DMS79 (cell line): ENCODE measurements around the gene TPBGL.
"Not testable (repeated sequence)": the region's sequence is repeated elsewhere in the genome, so short reads cannot be mapped to it uniquely, and the experiment has no call there.

Experiments
- DNase-seq: peaks from one replicate; lab custom pipeline; 2025; lab: John Stamatoyannopoulos, UW

Gene TPBGL

DNA sequence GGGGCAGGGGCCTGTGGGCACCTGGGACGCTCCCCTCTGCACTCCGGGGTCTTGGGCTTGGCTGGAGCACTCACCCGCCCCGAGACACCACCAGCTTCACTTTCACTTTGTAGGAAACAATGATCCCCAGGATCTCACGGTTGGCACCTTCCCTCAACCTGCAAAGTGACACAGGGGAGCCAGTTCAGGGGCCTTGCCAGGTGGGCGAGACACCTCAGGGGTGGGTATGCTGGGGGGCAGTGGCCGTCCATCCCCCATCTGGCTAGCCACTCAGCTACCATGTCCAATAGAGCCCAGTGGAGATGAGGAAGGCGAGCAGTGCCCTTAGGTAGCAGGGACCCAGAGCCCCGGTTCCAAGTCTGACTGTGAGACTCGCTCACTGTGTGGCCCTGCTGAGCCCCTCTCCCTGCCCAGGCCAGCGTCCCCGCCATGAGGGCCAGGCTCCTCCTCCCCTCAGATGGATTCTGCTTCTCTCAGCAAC is 32.3 kb downstream of the TPBGL start:
- no peak for DNase-seq

DNA sequence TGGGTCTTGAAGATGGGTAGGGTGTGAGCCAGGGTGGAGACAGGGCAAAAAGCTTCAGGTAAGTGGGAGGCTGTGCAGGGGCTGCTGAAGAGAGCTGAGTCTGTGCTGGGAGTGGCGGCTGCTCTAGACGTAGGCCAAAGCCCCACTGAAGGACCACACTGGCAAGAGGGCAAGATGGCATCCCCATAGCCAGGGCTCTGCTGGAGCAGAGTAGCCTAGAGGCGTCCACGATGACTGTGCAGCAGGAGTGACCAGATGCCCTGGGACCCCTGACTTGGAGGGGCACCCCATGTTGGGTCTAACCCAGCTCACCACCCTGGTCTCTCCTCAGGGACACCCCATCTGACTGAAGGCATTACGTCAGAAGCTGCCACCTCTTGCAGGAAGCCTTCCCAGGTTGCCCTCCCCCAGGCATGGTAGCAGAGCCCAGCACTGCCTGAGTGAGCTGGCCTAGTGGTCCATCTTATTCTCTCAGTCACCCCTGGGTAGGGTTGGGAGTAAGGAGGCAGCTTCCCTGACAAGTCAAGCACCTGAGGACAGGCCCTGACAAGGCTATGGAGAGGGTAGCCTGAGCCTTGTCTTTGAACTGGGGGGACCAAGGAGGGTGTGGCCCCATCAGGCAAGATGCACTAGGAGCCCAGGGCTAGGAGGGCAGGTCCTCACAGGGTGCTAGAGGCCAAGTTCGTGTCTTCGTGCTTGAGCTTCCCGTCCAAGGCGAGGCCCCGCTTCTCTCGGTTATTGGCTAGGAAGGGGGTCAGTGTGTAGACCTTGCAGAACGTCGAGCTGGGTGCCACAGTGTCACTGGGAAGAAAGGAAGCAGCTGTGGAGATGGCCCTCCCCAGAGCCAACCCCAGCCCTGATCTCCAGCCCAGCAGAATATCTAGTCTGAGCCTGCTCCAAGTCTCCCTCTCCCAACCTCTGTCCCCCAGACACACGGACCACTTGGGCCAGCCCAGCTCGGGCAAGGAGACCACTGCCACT is 33.1 kb downstream of the TPBGL start:
- DNase-seq, result no peak

DNA sequence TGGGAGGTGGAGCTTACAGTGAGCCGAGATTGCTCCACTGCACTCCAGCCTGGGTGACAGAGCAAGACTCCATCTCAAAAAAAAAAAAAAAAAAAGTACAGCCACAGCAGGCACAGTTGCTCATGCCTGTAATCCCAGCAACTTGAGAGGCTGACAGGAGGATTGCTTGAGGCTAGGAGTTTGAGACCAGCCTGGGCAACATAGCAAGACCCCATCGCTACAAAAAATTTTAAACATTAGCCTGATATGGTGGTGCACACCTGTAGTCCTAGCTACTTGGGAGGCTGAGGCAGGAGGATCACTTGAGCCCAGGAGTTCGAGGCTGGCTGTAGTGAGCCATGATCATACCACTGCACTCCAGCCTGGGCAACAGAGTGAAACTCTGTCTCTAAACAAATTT is 34.1 kb downstream of the TPBGL start:
- not testable (repeated sequence) for DNase-seq

DNA sequence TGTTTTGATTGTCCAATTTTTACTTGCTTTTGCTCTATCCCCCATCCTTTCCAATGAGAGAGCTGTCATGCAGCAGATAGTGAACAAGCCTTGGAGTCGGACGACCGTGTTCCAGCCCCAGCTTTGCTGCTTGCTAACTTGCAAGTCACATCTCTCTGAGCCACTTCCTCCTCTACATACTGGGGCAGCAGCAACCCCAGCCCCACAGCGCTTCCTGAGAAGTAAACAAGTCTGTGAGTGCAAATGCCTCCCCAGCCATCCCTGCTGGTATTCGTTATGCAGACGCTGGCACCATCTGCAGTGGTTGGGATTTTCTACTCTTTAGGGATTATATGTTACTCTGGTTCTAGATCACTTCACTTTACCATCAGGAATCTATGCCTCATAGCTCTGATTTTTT is 35.0 kb downstream of the TPBGL start:
- DNase-seq, result no peak

DNA sequence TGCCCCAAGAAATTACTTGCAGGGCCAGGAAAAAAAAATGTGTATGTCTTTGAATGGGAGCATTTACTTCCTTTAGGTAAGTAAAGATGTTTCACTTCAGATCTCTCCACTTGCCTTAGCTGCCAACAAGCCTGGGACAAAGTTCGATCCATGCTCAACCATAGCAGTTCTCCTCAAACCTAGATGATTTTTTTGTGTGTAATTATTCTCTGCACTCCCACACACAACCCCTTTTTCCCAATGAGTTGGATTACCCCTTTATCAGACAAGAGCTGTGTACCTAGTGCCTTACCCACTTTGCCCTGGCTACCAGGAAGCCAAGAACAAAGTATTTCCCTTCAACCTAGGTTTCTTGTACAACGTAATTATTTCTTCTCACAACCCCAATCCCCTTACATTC is 35.6 kb downstream of the TPBGL start:
- DNase-seq, result no peak

DNA sequence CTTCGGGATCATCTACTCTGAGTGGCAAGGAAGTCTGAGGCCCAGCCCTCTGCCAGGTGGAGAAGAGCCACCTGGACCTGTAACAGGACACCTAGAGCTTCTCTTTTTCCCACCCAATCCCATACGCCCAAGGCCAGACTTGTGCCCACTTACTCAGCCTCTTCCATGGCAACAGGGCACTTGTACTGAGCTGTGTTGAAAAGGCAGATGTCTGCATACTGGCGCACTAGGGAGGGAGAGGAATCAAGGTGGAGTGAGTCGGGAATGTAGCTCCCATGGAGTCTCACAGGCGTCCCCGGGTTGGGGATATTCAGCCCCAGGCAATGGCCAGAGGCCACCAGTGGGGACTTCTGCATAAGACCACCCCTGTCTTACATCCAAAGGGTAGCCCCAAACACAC is 36.1 kb downstream of the TPBGL start:
- peak; percentile 99 for DNase-seq

DNA sequence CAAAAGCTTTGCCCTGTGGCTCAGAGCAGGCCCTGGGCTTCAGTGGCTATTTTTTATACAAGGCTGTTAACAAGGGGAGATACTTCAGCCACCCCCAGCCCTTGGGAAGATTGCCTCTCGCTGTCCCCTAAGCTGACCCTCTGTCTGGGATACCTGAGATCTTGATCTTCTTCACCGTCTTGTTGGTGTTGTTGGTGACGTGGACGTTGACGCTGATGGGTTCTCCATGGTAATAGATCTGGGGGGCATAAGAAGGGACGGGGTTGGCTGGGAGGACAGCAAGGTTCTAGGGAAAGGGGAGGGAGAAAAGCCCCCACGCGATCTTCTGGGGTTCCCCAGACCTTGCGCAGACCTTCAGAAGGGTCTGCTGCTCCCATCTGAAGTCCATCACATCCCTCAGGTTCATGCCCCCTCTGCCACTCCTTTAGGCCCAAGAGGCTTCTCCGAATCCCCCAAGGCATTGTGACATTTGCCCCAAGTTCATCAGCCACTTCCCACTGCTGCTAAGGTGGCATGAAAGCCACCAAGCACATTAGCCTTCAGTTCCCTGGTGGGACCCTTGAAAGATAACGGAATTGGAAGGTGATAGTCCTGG is 36.7 kb downstream of the TPBGL start:
- DNase-seq, result no peak

DNA sequence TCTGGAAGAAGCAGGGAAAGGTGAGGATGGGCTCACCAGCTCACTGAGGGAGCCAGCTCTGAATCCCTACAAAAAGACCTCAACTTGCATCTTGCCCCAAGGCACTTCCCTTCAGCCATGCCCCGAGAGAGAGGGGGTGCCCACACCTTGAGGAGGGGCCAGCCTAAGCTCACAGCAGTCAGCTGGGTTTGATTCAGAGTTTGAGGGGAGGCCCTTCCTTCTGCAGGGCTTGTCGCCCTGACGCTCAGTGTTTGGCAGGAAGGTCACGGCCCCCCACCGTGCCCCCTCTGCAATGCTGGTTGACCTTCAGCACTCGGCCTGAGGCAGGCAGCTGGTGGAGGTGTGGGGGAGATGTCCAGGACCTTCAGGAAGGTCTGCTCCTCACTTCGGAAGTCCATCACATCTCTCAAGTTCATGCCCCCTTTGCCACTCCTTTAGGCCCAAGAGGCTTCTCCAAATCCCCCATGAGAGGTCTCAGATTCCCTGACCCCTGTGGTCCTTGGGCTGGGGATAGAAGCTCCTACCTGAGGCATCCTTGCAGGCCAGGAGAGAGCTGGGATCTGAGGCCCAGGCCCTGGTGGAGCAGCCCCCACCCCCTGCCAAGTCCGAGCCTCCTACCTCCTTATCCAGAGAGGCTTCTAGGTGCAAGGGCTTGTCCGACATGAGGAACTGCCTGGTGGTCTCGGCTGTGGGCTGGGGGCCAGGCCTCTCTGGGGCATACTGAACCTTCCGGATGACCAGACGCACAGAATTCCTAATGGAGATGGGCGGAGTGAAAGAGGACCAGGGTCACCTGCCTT is 37.6 kb downstream of the TPBGL start:
- DNase-seq, result no peak

DNA sequence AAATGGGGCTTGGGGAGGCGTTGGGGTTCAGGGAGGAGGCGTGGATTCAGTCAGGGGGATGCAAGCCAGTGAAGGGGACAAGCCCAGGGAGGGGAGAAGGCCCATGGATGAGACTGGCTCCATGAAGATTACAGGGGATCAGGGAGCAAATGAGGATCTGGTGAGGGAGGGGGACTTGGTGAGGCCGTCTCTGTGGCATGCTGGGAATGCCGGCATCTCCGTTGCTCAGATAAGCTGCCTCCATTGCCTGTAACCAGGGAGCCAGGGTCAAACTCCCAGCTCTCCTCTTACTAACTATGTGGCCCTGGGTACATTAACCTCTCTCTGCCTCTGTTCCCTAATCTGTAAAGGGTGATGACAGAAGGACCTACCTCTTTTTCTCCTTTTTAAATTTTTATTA is 38.7 kb downstream of the TPBGL start:
- no peak for DNase-seq

DNA sequence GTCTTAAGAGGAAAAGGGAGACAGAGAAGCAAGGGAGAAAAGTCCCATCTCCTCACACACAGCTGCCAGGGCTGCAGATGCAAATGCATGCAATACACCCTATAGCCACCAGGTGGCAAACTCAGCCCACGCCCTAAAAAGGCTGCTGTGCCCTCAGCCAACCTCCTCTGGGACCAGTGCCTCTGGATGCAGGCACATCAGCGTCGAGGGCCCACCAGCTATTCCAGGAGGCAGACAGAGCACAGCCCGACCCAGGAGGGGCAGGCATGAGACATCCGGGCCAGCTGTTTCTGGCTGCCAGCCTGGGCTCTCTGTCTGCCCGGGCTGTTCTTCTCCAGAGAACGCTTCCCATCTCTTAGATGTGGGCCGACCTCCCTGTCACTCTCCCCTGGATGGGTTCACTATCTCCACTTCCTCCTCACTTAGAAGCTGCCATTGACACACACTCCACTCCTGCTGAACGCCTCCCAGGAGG is 39.7 kb downstream of the TPBGL start:
- DNase-seq, result peak; percentile 80

DNA sequence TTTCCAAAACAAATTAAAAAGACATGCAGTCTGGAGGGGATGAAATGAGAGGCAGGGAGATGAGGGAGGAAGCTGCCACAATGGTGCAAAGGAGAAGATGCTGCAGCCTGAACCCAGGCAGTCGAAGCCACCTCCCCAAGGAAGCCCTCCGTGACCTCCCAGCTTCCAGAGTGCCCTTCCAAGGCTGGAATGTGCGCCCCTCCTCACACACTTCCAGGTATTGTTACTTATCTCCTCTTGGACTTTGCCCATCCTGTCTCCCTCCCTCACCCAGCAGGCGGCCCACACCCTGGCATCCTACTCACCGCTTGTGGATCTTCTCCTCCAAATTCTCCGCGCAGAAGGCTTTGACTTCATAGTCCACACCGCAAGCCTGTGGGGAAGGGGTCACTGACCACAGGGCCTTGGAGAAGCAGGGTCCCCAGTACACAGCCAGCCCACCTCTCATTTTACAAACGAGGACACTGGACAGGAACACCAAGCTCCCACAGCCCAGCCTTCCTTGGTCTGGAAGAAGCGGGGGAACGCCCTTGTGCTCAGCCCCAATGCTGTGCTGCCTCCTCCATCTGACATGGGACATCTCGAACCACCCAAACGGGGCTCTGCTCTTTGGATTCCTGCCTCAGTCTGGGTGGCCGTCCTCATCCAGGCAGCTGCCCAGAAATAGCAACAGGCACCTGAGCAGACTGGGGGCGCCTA is 40.3 kb downstream of the TPBGL start:
- no peak for DNase-seq

DNA sequence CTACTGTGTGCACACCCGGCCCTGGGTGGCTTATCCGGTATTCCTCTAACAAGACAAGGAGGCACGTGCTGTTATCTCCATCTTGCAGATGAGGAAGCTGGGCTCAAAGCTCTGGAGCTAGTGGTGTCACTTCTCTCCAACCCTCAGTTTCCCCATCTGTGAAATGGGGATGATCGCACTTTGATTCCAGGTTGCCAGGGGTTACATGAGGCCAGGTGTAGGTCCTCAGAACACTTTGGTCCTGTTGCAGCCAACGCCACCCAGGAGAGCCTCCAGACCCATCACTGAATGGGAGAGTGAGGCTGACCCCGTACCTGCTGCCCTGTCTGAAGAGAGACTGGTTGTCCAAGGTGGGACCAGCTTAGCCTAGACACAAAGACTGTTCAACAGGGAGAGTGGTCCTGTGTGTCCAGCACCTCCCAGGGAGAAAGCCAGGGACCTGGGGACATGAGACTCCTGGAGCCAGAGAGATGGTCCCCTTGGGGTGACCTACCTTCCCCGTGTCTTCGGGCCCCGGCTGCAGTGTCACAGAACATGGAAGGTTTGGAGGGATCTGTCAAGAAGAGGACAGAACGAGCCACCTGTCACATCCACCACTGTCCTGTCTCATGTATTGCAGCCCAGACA is 41.0 kb downstream of the TPBGL start:
- DNase-seq, result no peak

DNA sequence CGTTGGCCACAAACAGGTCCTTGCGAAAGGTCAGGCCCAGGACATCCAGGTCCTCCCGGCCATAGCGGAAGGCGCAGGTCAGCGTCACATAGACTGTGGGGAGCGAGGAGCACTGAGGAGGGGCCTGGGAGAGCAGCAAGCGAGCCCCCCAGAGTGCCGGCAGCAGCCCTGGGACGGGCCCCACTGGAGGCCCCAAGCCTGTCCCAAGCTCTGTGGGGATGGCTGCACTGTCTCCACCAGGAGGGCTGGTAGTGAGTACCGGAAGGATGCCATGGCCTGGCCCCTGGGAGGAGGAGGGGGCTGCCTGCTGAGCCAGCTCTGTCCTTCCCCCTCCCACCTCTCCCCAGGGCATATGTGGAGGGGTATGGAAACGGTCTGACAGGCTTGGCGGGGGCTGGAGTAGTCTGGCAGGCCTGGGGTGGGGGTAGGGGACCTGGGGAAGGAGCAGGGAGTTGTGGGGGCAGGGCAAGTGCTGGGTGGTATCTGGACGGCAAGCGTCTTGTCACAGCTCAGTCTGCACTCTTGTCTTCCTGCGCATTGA is 42.9 kb downstream of the TPBGL start:
- no peak for DNase-seq

DNA sequence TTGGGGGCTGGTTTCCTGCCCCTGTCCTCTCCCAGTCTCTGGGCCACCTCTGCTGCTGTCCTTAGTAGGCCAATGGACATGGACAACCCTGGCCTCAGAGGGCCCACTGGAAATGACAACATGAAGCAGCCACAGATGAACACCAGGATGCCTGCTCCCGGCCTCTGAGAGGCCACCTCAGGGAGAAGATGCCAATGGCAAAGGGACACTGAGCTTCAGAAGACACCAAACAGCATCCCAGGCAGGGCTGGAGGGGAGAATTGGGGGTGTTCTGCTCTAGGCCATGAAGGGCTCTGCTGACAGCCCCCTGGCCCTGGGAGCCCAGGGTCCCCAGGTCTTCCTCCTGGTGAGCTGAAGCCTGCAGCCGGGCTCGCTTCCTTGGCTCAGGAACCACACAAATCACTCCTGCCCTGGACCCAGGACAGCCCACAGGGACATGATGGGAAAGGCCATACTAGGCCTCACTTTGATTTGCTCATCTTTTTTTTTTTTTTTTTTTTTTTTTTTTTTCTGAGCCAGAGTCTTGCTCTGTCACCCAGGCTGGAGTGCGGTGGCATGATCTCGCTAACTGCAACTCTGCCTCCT is 45.3 kb downstream of the TPBGL start:
- DNase-seq, result no peak

DNA sequence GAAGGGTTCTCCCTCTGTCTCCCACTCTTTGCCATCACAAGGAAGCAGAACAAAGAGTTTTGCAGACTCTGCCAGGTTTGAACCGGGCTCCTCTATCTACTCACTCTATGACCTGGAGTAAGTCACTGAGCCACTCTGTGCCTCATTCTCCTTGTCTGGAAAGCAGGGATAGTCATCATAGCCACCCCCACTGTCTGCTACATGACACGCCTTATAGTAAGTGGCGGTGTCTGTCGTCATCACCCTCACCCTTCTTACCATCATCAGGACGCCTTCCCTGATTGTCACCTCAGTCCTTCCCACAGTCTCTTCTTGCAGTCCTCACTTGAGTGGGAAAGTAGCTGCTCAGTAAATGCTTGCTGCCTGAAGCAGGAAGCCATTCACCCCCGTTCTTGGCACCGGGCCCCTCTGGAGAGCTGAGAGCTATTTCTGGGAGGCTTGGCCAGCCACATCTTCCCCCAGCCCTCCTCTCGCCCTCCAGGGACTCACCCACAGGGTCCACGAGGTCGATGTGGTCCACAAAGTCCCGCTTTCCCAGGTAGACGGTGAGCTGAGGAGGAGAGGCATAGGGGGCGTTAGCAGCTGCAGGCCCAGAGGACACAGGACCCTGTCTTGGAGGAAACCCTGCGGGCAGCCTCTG is 46.4 kb downstream of the TPBGL start:
- DNase-seq, result no peak

DNA sequence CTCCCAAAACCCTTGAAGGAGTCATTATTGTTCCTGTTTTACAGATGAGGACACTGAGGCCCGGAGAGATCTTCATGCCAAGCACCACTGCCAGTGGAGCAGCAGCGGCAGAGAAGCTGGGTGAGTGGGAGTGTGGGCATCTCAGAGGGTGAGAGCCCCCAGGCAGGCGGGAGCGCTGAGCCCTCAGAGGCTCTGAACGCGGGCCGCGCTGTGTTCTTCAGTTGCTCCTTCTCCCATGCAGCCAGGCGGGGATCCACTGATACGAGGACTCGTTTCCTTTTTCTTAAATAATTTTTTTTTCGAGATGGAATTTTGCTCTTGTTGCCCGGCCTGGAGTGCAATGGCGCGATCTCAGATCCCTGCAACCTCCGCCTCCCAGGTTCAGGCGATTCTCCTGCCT is 47.0 kb downstream of the TPBGL start:
- no peak for DNase-seq

DNA sequence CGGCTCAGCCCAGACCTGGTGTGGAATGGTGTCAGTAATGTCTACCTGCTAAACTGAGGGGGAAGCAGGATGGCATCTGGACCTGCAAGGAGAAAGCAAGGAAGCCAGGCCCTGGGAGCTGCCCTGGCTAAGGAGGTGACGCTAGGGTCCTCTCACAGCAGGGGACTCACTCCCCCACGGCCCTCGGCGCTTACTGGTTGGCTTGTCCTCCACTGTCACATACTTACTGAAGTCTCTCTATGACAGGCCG is 48.9 kb downstream of the TPBGL start:
- no peak for DNase-seq

DNA sequence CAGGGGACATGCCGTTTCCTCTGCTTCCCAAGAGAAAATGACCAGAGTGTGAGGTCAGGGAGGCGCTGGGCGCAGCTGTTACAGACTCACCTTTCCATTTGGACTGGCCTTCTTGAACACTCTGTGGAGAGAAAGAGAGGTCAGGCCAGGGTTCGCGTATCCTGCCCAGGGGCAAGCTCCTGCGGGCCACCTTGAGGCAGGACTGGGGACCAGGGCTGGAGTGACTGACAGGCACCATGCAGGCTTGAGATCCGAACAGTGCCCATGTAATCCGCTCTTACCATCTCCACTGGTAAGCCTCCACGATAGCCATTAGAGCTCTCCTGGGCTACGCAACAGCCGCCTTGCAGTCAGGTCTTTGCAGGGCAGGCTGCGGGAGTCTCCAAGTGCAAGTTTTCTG is 49.3 kb downstream of the TPBGL start:
- no peak for DNase-seq

DNA sequence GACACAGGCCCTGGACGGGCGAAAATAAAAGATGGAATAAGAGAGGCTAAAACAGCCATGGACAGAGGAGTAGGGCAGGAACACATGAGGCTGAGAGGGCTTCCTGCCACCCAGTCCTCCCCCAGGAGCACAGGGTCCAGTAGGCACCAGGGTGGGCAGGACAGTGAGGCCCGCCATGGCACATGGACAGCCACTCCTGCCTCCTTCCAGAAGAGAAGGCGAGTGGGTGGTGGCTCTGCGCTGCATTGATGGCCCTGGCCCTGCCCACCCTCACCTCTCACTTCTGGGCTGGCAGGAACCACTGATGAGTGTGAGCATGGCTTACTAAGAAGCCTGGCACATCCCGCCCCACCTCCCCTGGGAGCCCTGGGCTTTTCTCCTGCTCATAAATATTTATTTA is 51.2 kb downstream of the TPBGL start:
- no peak for DNase-seq

DNA sequence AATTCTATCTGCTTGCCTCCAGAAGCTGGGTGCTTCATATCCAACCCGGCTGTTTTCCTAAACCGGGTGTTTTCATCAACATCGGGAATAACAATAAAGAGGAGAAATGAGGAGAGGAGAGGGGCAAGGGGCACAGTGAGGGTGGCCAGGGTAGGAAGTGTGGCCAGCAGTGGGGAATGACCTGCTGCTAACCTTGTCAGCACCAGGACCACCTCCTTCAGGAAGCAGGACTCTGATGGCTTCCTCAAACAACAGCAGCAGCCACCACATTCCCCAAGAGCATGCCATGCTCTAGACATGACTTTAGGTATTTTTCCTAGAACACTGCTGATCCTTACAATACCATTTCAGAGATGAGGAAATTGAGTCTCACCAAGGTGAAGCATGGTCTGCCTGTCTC is 52.4 kb downstream of the TPBGL start:
- no peak for DNase-seq
